IPS DF 6.9 (cell line): ENCODE measurements around the gene TANC1.

Experiments used
- DNase-seq: peaks from one replicate; pipeline ENCODE4 v3.0.0-alpha.2; 2013; ENCODE audit warnings: low read depth, low spot score
- H3K27ac ChIP-seq: one replicate; pipeline ENCODE4 v1.5.1; 2013; ENCODE audit warnings: low read length, control low read depth
- H3K27me3 ChIP-seq: 2 replicates; pipeline ENCODE4 v1.6.1; 2013; ENCODE audit warnings: mild to moderate bottlenecking, low read length; ENCODE audit not compliant: control insufficient read depth, insufficient read depth
- H3K36me3 ChIP-seq: 2 replicates; pipeline ENCODE4 v1.6.1; 2013; ENCODE audit warnings: low read length; ENCODE audit not compliant: control insufficient read depth, insufficient read depth
- H3K4me1 ChIP-seq: 2 replicates; pipeline ENCODE4 v1.6.1; 2013; ENCODE audit warnings: low read length; ENCODE audit not compliant: control insufficient read depth, insufficient read depth
- H3K4me3 ChIP-seq: 2 replicates; pipeline ENCODE4 v1.5.1; 2013; ENCODE audit warnings: mild to moderate bottlenecking, low read length
- H3K9me3 ChIP-seq: 2 replicates; pipeline ENCODE4 v1.6.1; 2013; ENCODE audit warnings: low read length, inconsistent platforms; ENCODE audit not compliant: control insufficient read depth, insufficient read depth
- WGBS: extraction: QIAGEN DNeasy Blood & Tissue Kit; methylation state at CpG from one replicate; pipeline ENCODE4 v1.1.7; 2013; ENCODE audit warnings: mixed read lengths, missing lambda C conversion rate; ENCODE audit not compliant: insufficient read length, insufficient coverage; 5-methylcytosine and 5-hydroxymethylcytosine counted together

TANC1 gene

DNA sequence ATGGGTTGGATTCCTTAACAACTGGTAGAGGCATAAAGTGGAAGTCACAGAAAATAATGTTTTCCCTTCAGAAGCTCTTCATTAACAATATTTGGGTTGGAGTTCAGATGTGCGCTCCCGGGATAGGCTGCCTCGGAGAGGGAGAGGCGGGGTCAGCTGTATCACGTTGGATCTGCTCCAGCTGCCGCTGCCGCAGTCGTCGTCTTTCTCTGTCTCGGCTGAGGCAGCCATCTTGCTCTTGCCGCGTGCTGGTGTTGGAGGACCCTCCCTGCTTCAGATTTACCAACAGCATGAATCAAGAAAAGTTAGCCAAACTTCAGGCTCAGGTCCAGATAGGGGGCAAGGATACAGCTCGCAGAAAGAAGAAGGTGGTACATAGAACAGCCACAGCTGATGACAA, 35.1 kb downstream of the TANC1 start:
- H3K4me1 ChIP-seq: no peaks in the 10 kb centered on the region
- WGBS: no CpG with 5 or more reads among the region's 13 CpGs
- H3K9me3 ChIP-seq: peaks cover 2% of the 10 kb centered on the region
- no peaks in the 10 kb centered on the region for H3K27me3 ChIP-seq
- H3K36me3 ChIP-seq: no peaks in the 10 kb centered on the region
- no peak overlapping the region for H3K27ac ChIP-seq
- no peak for DNase-seq
- no peak overlapping the region for H3K4me3 ChIP-seq

DNA sequence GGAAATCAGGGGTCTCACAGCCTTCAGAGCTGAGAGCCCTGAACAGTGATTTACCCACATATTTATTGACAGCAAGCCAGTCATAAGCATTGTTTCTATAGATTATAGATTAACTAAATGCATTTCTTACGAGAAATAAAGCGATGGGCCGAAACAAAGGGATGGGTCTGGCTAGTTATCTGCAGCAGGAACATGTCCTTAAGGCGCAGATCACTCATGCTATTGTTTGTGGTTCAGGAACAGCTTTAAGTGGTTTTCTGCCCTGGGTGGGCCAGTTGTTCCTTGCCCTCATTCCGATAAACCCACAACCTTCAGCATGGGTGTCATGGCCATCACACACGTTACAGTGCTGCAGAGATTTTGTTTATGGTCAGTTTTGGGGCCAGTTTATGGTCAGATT, 36.4 kb downstream of the TANC1 start:
- H3K27ac ChIP-seq: no peak overlapping the region
- H3K9me3 ChIP-seq: peaks cover 2% of the 10 kb centered on the region
- no peaks in the 10 kb centered on the region for H3K4me1 ChIP-seq
- WGBS: no CpG with 5 or more reads among the region's 6 CpGs
- no peak for DNase-seq
- no peaks in the 10 kb centered on the region for H3K36me3 ChIP-seq
- H3K27me3 ChIP-seq: no peaks in the 10 kb centered on the region
- no peak overlapping the region for H3K4me3 ChIP-seq

DNA sequence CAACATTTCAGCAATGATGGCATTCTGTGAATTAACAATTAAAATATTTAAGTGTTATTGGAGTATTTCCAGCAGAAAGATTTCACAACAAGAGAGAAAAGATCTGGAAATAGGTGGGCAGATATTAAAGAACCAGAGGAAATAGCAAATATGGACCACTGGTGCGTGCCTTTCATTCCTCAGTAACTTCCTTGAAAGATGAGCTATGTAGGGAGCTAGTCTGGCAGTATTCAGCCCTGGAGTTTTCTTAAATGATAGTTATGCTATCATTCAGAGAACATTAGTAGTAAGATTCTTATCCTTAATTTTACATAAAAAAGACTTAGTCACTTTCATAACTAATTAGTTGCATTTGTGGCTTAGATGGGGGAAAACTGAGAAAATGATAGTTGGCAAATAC, 41.5 kb downstream of the TANC1 start:
- Histone ChIP-seq H3K27me3 (no peaks in the 10 kb centered on the region), H3K4me1 (no peaks in the 10 kb centered on the region), H3K9me3 (peaks cover 1% of the 10 kb centered on the region), H3K36me3 (no peaks in the 10 kb centered on the region), H3K27ac (no peak overlapping the region), H3K4me3 (no peak overlapping the region)
- no peak for DNase-seq
- WGBS: no CpG with 5 or more reads among the region's 1 CpG

DNA sequence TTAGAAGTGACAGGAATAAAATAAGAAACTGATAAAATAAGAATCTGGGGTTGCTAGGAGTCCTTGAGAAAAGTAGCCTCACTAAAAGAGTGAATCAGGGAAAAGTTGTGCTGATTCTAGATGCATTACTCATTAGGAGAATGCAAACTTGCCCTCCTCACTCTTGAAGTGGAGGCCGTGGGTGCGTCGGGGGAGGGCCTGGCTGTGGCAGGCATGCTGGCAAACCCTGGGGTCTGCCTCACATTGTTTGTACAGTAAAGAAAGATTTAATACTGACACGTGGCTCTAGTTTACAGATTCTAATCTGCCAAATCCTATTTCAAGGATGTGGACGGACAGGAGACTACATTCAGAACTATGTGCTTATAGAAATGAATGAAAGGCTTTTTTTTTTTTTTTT, 41.9 kb downstream of the TANC1 start:
- H3K4me1 ChIP-seq: no peaks in the 10 kb centered on the region
- no peaks in the 10 kb centered on the region; the same call in none of the 2 replicates for H3K9me3 ChIP-seq
- no peak overlapping the region for H3K4me3 ChIP-seq
- H3K27ac ChIP-seq: no peak overlapping the region
- no peaks in the 10 kb centered on the region for H3K36me3 ChIP-seq
- WGBS: no CpG with 5 or more reads among the region's 5 CpGs
- H3K27me3 ChIP-seq: no peaks in the 10 kb centered on the region
- no peak for DNase-seq

DNA sequence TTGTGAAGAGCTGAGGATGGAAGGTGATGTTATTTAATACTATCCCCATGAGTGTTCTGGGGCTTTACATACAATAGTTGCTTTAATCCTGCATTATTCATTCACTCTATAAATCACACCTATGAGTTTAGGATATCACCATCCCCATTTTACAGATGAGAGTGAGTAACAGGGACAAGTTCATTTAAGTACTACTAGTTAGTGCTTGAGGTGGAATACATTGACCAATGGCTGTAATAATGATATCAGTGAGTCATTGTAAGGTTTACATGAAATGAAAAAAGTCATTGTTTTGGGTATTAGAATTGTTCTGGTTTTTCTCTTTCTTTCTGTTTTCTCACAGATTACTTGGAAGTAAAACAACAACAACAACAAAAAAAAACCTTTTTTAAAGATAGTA, 42.5 kb downstream of the TANC1 start:
- no peaks in the 10 kb centered on the region for H3K4me1 ChIP-seq
- no peak overlapping the region for H3K4me3 ChIP-seq
- no peaks in the 10 kb centered on the region; the same call in none of the 2 replicates for H3K9me3 ChIP-seq
- no peaks in the 10 kb centered on the region for H3K27me3 ChIP-seq
- no peaks in the 10 kb centered on the region for H3K36me3 ChIP-seq
- H3K27ac ChIP-seq: no peak overlapping the region
- no peak for DNase-seq

DNA sequence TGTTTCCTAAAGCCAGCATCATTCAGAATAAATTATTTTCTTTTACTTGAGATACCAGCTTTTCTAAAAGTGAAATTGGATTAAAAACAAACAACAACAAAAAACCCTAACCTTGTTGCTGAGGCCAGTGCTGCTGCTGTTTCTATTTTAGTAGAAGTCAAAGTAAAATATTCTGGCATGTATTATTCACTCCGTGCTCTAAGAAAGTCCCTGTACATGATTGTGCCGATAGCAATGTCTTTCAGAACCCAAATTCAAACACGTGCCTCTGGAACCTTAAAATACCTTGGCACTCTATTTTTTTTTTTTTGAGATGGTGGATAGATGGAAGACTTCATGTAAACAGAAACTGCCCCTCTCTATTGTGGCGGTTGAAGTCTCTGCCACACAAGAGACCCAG, 43.7 kb downstream of the TANC1 start:
- Histone ChIP-seq H3K27ac (no peak overlapping the region), H3K36me3 (no peaks in the 10 kb centered on the region), H3K9me3 (no peaks in the 10 kb centered on the region; the same call in none of the 2 replicates), H3K27me3 (no peaks in the 10 kb centered on the region), H3K4me3 (no peak overlapping the region), H3K4me1 (no peaks in the 10 kb centered on the region)
- no peak for DNase-seq
- WGBS: no CpG with 5 or more reads among the region's 4 CpGs

DNA sequence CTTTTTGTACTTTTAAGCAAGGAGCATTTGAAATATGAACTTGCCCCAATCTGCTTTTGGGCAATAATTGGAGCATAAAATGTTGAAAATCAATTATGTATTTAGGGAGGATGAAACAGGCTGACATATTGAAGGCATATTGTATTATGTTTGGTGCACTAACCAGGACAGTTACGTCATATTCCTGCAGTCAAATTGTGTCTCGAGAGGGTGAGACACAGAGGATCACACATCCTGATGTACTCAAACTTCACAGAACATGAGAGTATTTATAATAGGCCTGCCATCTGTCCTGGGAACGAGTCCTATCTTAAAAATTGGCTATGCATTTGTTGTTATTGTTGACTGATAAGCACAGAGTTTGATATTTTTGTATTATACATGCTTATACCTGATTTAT, 44.7 kb downstream of the TANC1 start:
- Histone ChIP-seq H3K9me3 (no peaks in the 10 kb centered on the region; the same call in none of the 2 replicates), H3K4me3 (no peak overlapping the region), H3K27ac (no peak overlapping the region), H3K36me3 (no peaks in the 10 kb centered on the region), H3K27me3 (no peaks in the 10 kb centered on the region), H3K4me1 (no peaks in the 10 kb centered on the region)
- DNase-seq: no peak
- WGBS: no CpG with 5 or more reads among the region's 3 CpGs

DNA sequence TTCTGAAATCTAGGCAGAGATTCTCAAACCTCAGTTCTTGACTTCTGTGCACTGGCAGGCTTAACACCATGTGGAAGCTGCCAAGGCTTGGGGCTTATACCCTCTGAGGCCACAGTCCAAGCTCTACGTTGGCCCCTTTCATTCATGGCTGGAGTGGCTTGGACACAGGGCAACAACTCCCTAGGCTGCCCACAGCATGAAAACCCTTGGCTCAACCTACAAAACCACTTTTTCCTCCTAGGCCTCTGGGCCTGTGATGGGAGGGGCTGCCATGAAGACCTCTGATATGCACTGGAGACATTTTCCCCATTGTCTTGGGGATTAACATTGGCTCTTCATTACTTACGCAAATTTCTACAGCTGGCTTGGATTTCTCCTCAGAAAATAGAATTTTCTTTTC, 46.7 kb downstream of the TANC1 start:
- WGBS: no CpG with 5 or more reads among the region's 2 CpGs
- Histone ChIP-seq H3K36me3 (no peaks in the 10 kb centered on the region), H3K4me3 (no peak overlapping the region), H3K4me1 (no peaks in the 10 kb centered on the region), H3K27me3 (no peaks in the 10 kb centered on the region), H3K9me3 (no peaks in the 10 kb centered on the region; the same call in none of the 2 replicates), H3K27ac (no peak overlapping the region)
- no peak for DNase-seq

DNA sequence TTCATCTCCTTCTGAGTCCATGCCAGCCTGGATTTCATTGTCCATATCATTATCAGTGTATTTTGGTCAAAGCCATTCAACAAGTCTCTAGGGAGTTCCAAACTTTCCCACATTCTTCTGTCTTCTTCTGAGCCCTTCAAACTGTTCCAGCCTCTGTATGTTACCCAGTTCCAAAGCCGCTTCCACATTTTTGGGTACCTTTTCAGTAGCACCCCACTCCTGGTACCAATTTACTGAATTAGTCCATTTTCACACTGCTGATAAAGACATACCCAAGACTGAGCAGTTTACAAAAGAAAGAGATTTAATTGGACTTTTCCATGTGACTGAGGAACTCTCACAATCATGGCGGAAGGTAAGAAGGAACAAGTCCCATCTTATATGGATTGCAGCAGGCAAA, 47.4 kb downstream of the TANC1 start:
- Histone ChIP-seq H3K36me3 (no peaks in the 10 kb centered on the region), H3K4me1 (no peaks in the 10 kb centered on the region), H3K27ac (no peak overlapping the region), H3K4me3 (no peak overlapping the region), H3K27me3 (no peaks in the 10 kb centered on the region), H3K9me3 (no peaks in the 10 kb centered on the region; the same call in none of the 2 replicates)
- WGBS: no CpG with 5 or more reads among the region's 2 CpGs
- no peak for DNase-seq

DNA sequence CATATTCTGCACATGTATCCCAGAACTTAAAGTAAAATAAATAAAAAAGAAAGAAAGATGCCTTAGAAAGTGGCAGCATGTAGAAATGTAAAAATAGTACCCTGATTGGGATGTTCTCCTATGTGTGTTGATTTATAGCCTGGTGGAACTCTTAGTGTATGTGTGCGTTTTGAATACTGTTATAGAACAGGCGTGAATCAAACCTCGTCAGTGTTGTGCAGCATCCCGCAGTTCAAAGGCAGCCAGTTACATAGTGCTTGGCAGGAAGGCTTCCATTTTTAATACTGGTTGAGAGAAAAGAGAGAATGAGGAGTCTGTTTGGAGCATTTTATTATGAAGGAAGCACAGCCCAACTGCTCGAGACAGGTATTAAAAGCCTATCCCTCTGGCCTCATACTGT, 49.4 kb downstream of the TANC1 start:
- no peaks in the 10 kb centered on the region for H3K27me3 ChIP-seq
- WGBS: no CpG with 5 or more reads among the region's 5 CpGs
- no peaks in the 10 kb centered on the region; the same call in none of the 2 replicates for H3K9me3 ChIP-seq
- no peak overlapping the region for H3K4me3 ChIP-seq
- no peaks in the 10 kb centered on the region for H3K4me1 ChIP-seq
- no peak overlapping the region for H3K27ac ChIP-seq
- H3K36me3 ChIP-seq: no peaks in the 10 kb centered on the region
- no peak for DNase-seq

DNA sequence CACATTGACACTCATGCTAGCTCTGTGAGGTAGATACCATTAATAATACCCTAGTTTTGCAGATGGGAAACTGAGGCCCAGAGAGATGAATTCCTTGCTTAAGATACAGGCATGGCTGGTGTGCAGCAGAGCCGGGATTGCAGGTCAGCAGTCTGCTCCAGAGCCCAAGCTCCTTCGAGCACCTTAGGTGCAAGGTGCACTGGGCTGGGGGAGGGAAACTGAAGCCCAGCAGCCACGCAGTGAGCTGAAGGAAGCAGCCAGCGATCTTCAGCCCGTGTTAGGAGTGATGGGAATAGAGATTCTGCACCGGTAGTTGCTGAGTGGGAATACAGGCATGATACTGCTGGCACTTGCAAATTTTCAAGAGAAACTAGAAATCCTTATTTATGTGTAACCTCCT, 50.6 kb downstream of the TANC1 start:
- Histone ChIP-seq H3K36me3 (no peaks in the 10 kb centered on the region), H3K4me1 (no peaks in the 10 kb centered on the region), H3K4me3 (no peak overlapping the region), H3K9me3 (no peaks in the 10 kb centered on the region; the same call in none of the 2 replicates), H3K27me3 (no peaks in the 10 kb centered on the region), H3K27ac (no peak overlapping the region)
- DNase-seq: no peak
- no CpG with 5 or more reads among the region's 6 CpGs for WGBS
